Effector memory CD8-positive, alpha-beta T cell (primary cell): ENCODE measurements around the gene NTN5.
A peak's percentile ranks its signal among the peaks of the same experiment; 100 is the strongest.

Source experiments
- ATAC-seq: fragments of 150-1000 bp; cut with Tn5 transposase; replicated peaks from 2 replicates; pipeline ENCODE4 v1.10.0; 2021; ENCODE audit warnings: mild to moderate bottlenecking, moderate library complexity
- DNase-seq, 3 experiments: peaks; one replicate each; pipeline ENCODE4 v3.0.0; 2021
- H3K27ac Mint-ChIP-seq, 2 donors: one replicate each; pipeline ENCODE4 v1.8.0; 2022; ENCODE audit warnings: mild to moderate bottlenecking in 2 of 2, mixed read lengths in 2 of 2, moderate library complexity in 2 of 2
- H3K27me3 Mint-ChIP-seq, 2 donors: one replicate each; pipeline ENCODE4 v1.8.0; 2022; ENCODE audit warnings: mixed read lengths in 2 of 2
- H3K36me3 Mint-ChIP-seq: one replicate; pipeline ENCODE4 v1.8.0; 2022; ENCODE audit warnings: mild to moderate bottlenecking, moderate library complexity, mixed read lengths; ENCODE audit not compliant: insufficient read depth
- H3K4me1 Mint-ChIP-seq, 2 donors: one replicate each; pipeline ENCODE4 v1.8.0; 2022; ENCODE audit warnings: low read depth in 2 of 2, mixed read lengths in 2 of 2
- H3K4me3 Mint-ChIP-seq, 2 donors: one replicate each; pipeline ENCODE4 v1.8.0; 2022; ENCODE audit warnings: mild to moderate bottlenecking in 2 of 2, mixed read lengths in 2 of 2, moderate library complexity in 2 of 2
- H3K9me3 Mint-ChIP-seq, 2 donors: one replicate each; pipeline ENCODE4 v1.8.0; 2022; ENCODE audit warnings: mixed read lengths in 2 of 2

NTN5 gene

DNA sequence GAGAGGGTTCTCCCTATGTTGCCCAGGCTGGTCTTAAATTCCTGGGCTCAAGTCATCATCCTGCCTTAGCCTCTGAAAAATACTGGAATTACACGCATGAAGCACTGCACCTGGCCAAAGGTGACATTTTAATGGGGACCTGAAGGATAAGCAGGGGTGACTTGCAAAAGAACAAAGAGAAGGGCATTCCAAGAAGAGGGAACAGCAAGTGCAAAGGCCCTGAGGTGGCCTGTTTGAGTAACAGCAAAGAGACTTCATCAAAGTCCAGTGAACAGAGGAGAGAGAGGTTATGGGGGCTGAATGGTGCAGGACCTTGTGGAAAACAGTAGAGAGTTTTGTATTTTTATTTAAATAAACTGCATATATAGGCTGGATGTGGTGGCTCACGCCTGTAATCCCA, 31.0 kb downstream of the NTN5 start:
- no peaks in the 10 kb centered on the region for H3K27me3 Mint-ChIP-seq
- DNase-seq (no peak), ATAC-seq (no peak)
- H3K4me3 Mint-ChIP-seq = no peak overlapping the region
- H3K9me3 Mint-ChIP-seq = peaks cover 0 to 2% of the 10 kb centered on the region in 2 donors
- H3K36me3 Mint-ChIP-seq = peaks cover 16% of the 10 kb centered on the region
- H3K27ac Mint-ChIP-seq = no peak overlapping the region
- H3K4me1 Mint-ChIP-seq = peaks cover 31 to 37% of the 10 kb centered on the region in 2 donors

DNA sequence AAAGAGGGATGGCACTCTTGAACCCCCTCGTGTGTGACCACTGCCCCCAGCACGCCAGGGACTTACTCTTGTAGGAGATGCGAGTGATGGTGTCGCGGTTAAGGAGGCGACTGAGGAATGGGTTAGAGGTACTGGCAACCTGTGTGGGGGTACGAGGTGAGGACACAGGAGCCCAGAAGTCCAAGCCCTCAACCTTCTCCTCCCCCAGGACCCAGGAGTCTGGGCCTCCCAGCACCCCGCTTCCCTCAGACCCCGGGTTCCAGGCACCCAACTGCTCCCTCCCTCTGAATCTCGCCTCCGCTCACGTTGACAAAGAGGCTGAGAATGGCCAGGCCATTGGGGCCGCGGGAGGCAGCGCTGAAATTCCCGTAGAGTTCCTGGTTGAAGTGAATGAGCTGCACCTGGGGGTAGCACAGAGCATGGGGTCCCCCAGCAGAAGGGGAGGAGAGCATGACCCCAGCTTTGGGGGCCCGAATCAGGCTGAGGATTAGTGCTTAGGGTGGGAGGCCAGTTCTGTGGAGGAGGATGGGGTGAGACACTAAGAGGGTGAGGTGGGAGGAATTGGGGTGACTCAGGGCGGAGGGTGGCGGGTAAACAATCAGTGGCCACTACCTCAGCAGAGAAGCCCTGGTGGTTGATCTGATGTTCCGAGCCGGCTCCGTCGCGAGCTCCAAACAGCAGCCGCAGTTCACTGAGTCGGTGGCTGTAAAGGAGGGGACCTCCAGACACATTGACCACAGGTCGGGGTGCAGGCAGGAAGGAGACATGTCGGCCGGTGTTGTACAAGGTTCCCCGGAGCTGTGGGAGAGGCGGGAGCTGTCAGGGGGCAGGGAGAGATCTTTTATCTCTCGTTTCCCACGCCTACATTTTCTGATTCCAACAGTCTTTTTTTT, 33.1 kb downstream of the NTN5 start:
- DNase-seq (no peak), ATAC-seq (no peak)
- peak overlapping the region in 1 of 2 donors; percentile 96 for H3K27ac Mint-ChIP-seq
- H3K27me3 Mint-ChIP-seq = no peaks in the 10 kb centered on the region
- peaks cover 25% of the 10 kb centered on the region for H3K36me3 Mint-ChIP-seq
- peaks cover 0 to 2% of the 10 kb centered on the region in 2 donors for H3K9me3 Mint-ChIP-seq
- H3K4me1 Mint-ChIP-seq = peaks cover 30 to 33% of the 10 kb centered on the region in 2 donors
- H3K4me3 Mint-ChIP-seq = peak overlapping the region; percentile 45 to 62

DNA sequence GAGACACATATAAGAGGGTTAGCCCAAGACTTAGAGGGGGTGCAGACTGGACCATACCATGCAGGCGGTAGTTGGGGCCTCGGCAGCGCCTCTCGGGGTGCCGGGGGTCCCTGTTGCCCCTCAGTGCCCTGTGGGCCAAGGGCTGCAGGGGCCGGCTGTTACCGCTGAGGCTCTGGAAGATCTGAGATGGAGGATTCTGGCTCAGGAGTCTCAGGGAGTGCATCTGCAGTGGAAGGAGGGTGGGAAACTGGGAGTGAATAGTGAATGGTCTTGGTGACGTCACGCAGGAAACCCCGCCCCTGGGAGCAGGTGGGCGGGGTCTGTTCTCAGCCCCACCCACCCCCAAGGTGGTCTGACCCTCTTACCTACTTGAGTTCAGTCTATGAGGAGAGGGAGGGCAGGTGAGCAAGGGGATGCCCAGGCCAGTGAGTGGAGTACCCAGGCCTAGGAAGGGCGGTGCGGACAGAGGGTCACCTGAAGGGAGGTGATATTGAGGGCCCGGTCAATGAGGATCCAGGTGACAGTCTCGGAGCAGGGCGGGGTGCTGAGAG, 33.9 kb downstream of the NTN5 start:
- H3K4me3 Mint-ChIP-seq = peak overlapping the region; percentile 90 to 98
- DNase-seq = no peak

DNA sequence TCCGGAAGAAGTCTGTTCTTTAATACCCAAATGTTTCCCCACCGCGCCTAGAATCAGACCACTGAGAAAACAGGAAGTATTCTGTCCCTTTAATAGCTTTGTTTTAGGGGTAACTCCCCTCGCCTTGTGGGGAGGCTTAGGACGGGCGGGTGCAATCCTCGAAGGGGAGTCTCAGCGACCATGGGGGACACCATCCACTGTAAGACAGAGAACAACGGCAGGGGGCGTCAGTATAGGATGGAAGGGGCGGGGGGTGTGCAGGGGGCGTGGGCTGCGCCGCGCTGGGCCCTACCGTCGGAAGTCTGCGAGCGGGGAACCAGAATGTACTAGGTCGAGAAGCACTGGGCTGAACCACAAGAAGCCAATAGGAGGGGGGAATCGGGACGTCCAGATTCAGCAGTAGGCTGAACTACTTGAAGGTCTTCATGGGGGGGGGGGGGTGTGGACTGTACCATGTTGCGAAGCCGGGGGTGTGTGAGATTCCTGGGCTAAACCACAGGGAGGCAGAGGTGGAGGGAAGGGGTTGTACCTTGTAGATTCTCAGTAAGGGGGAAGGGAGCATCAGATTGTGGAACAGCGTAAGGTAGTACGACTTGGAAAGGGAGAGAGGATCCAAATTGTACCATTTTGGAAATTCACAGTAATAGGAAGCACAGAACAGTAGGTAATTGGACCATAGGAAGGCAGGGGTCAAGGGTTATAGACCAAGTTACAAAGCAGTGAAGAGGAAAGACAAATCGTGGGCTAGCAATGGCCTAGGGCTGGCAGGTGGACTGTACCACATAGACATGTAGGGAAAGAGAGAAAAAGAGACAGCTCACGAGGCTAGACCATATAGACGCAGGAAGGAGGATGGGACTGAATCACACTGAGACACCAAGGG, 34.6 kb downstream of the NTN5 start:
- DNase-seq (peak in 2 of 3 experiments; percentile 79 to 84), ATAC-seq (peak; percentile 46)
- H3K4me3 Mint-ChIP-seq = peak overlapping the region; percentile 90 to 98
- peaks cover 0 to 2% of the 10 kb centered on the region in 2 donors for H3K9me3 Mint-ChIP-seq
- H3K4me1 Mint-ChIP-seq = peaks cover 35 to 41% of the 10 kb centered on the region in 2 donors
- peak overlapping the region; percentile 96 to 98 for H3K27ac Mint-ChIP-seq
- peaks cover 28% of the 10 kb centered on the region for H3K36me3 Mint-ChIP-seq
- no peaks in the 10 kb centered on the region for H3K27me3 Mint-ChIP-seq

More for the DNA sequence above, 33.9 kb downstream of the NTN5 start:
- H3K27ac Mint-ChIP-seq = peak overlapping the region; percentile 96 to 98
- H3K4me1 Mint-ChIP-seq = peaks cover 33 to 41% of the 10 kb centered on the region in 2 donors
- peaks cover 0 to 2% of the 10 kb centered on the region in 2 donors for H3K9me3 Mint-ChIP-seq
- ATAC-seq = no peak
- H3K36me3 Mint-ChIP-seq = peaks cover 25% of the 10 kb centered on the region
- H3K27me3 Mint-ChIP-seq = no peaks in the 10 kb centered on the region

DNA sequence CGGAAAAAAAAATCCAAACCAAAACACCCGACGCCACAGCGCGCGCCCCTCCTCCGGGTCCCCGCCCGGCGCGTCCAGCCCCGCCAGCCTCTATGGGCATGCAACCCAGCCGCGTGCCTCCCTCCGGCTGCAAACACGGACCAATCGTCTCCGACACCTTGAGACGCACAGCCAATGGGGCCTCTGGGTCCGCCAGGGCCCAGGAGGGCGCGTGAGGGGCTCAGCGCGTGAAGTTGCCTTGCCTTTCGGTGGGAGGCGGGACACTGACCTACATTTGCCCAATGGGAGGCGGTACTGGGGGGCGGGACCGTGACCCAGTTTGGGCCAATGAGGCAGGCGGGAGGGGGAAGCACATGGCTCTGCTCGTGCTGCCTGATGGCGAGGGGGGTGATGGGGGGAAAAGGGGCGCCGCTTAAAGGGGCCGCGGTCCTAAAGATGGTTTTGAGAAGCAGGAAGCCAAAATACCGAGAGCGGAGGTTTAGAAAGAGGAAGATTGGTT, 35.3 kb downstream of the NTN5 start:
- ATAC-seq (peak; percentile 74), DNase-seq (peak; percentile 99 to 100 (median 99))
- Mint-ChIP-seq H3K4me3 (peak overlapping the region; percentile 90 to 98), H3K9me3 (peaks cover 0 to 2% of the 10 kb centered on the region in 2 donors), H3K4me1 (peaks cover 34 to 41% of the 10 kb centered on the region in 2 donors), H3K36me3 (peaks cover 35% of the 10 kb centered on the region), H3K27ac (peak overlapping the region; percentile 96 to 98), H3K27me3 (no peaks in the 10 kb centered on the region)

DNA sequence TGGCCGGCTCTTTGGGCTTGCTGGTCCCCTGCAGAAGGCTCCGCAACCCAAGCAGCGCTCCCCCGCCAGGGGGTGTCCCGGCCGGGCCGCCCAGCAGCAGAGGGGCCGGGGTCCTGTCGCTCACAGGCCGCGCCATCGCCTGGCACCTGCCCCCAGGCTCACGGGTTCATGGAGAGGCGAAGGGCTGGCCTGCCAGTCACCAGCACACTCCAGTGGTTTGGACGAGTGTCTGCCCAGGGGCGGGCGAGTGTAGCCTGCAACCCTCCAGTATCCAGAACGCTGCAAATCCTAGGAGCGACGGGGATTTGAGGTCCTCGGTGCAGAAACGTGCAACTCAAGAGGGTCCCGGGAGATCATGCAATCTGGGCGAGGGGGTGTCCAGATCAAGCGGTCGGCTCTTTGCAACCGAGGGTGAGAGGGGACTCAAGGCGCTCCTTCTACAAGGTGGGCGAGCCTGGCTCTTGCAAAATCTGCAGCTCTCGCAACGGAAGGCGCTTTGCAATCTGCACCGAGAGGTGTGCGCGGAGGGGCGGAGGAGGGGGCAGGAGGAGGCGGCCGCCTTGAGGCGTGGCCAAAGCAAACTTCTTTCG, 35.9 kb downstream of the NTN5 start, which contains the start of gene DBP:
Gene DBP, minus strand, starts transcription at position 521 of the 590 bp plus-strand sequence. Its CDS starts 385 bp downstream, at position 136.
- Mint-ChIP-seq H3K36me3 (peaks cover 40% of the 10 kb centered on the region), H3K4me1 (peaks cover 32 to 41% of the 10 kb centered on the region in 2 donors), H3K27ac (peak within 1 kb of the TSS; percentile 96 to 98), H3K27me3 (no peaks in the 10 kb centered on the region), H3K9me3 (peaks cover 0 to 2% of the 10 kb centered on the region in 2 donors), H3K4me3 (peak within 1 kb of the TSS; percentile 90 to 98)
- ATAC-seq (no peak), DNase-seq (peak in 1 of 3 experiments; percentile 44)

DNA sequence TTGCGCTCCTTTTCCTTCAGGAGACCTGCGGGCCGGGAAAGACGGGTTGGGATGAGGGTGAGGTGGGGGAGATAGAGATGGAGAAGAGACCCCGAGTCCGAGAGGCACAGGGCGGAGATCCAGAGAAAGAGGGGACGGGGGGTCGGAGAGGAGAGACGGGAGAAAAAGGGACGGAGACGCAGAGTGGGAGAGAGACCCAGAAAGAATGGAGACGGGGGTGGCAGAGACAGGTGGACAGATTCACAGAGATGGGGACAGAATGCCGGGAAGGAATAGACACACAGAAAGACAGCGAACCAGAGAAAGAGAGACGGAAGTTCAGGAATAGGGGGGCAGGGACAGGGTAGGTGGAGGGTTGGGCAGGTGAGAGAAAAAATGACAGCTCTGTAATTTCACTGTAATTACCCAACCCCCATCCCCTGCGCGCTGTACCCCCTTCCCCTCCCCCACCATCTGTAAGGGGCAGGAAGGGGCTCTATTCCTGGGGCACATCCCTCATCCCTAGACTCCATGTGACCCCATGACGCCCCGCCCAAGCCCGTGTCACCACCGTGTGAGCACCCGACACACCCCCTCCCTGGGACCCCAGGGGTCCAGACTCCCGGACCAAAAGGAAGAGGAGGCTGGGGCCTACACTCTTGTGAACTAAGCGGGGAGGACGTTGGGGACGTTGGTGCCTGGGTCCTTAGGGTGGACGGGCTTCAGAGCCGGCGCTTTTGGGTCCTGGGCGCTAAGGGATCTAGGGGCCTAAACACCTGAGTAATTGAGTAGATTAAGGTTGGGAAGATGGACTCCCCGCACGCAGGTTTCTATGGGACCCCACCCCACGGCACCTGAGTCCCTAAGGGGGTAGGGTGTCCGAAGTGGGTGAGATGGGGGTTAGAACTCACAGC, 36.6 kb downstream of the NTN5 start:
- Mint-ChIP-seq H3K27me3 (no peaks in the 10 kb centered on the region), H3K27ac (peak overlapping the region; percentile 45 to 89), H3K36me3 (peaks cover 48% of the 10 kb centered on the region), H3K4me3 (peak overlapping the region; percentile 90 to 98), H3K4me1 (peaks cover 32 to 41% of the 10 kb centered on the region in 2 donors), H3K9me3 (peaks cover 0 to 2% of the 10 kb centered on the region in 2 donors)
- DNase-seq = no peak
- no peak for ATAC-seq

DNA sequence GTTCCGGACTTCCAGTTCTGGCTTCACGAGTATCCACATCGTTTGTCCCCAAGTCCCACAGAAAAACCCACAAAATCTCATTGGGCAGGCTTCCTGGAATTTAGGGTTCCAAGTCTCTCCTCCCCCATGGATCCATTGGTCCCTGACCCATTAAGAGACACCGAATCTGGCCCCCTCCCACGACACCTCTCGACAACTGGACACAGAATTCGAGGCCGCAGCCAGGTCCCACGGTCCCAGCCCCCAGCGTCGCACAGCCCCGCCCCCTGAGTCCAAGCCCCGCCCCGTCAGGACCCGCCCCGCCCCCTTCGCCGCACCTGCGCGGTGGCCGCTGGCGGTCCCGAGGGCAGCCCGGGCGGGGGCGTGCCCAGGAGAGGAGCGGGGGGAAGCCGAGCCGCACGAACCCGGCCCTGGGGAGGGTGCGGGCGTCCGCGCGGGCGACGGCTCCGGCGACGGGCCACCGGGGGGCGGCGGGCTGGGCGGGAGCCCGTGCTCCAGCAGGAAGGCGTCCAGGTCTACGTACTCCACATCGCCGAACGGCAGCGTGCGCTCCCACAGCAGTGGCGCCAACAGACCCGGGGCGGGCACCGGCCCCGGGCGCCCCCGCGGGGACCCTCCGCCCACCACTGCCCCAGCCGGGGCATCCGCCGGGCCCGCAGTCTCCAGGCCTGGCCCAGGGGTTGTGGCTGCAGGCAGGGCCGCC, 37.4 kb downstream of the NTN5 start:
- peaks cover 32 to 41% of the 10 kb centered on the region in 2 donors for H3K4me1 Mint-ChIP-seq
- peak overlapping the region; percentile 90 to 94 for H3K27ac Mint-ChIP-seq
- H3K9me3 Mint-ChIP-seq = peaks cover 0 to 2% of the 10 kb centered on the region in 2 donors
- peak overlapping the region; percentile 90 to 98 for H3K4me3 Mint-ChIP-seq
- ATAC-seq (peak; percentile 2), DNase-seq (peak; percentile 60 to 65 (median 62))
- no peaks in the 10 kb centered on the region for H3K27me3 Mint-ChIP-seq
- H3K36me3 Mint-ChIP-seq = peaks cover 56% of the 10 kb centered on the region

DNA sequence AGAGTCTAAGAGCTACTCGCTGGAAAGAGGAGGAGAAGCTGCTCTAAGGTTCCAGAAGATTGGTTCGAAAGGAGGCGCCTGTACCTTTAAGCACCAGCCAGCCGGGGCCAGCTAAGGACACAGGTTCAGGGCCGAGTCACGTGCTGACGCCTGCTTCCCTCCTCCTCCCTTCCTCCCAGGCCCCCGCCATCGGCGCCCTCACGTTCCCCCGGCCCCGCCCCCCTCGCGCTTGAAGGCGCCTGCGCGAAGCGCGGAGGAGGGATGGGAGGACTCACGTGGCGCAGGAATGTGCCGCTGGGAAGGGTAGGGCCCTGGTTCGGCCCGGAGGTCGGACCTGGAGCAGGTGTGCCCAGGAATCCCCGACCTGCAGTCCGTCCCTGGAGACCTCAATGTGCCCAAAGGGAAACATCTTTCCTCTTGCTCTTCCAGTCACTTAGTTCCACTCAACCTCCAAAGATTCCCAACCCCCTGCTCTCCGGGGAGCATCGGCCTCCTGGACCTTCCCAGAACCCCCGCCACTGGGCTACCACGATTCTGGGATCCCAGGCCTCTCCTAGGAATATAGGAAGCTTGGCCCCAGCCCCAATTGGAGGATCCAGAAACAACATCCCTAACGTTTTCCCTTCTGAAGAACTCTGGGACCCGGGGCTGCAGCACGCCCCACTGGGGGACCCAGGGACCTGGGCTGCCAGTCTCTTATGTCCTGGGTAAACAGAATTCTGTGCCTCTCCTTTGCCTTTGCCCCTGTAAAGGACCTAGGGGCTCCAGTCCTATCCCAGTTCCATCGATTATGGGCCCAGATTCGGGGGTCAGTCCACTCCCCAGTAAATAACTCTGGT, 38.2 kb downstream of the NTN5 start:
- peaks cover 60% of the 10 kb centered on the region for H3K36me3 Mint-ChIP-seq
- peak overlapping the region; percentile 90 to 98 for H3K4me3 Mint-ChIP-seq
- peaks cover 35 to 36% of the 10 kb centered on the region in 2 donors for H3K4me1 Mint-ChIP-seq
- ATAC-seq (peak; percentile 8), DNase-seq (peak; percentile 81 to 82 (median 82))
- H3K27me3 Mint-ChIP-seq = no peaks in the 10 kb centered on the region
- peak overlapping the region; percentile 90 to 94 for H3K27ac Mint-ChIP-seq
- H3K9me3 Mint-ChIP-seq = peaks cover 0 to 2% of the 10 kb centered on the region in 2 donors

DNA sequence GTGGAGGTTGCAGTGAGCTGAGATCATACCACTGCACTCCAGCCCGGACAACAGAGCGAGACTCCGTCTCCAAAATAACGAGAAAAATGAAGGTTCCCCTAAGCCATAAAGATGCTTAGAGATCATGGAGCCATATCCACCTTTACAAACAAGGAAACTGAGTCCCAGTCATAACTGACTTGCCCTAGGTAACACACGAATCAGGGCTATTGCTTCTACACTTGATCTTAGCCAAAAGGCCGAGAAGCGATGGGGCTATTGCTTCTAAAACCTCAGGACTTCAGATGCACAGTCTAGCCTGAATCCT, 38.8 kb downstream of the NTN5 start:
- H3K4me3 Mint-ChIP-seq = peak overlapping the region; percentile 90 to 98
- peaks cover 65% of the 10 kb centered on the region for H3K36me3 Mint-ChIP-seq
- H3K27me3 Mint-ChIP-seq = no peaks in the 10 kb centered on the region
- peaks cover 0 to 2% of the 10 kb centered on the region in 2 donors for H3K9me3 Mint-ChIP-seq
- ATAC-seq (no peak), DNase-seq (no peak)
- H3K27ac Mint-ChIP-seq = peak overlapping the region; percentile 90 to 94
- H3K4me1 Mint-ChIP-seq = peaks cover 32 to 33% of the 10 kb centered on the region in 2 donors
